AML-193 (cell line): Measurements from ENCODE around the gene ARMH2.
A peak's percentile ranks its signal among the peaks of the same experiment; 100 is the strongest.
"Not testable (repeated sequence)": the region's sequence is repeated elsewhere in the genome, so short reads cannot be mapped to it uniquely, and the experiment has no call there.

Experiments used
- DNase-seq, 2 experiments: peaks; one replicate each; lab custom pipeline; 2025; lab: John Stamatoyannopoulos, UW

Gene ARMH2

DNA sequence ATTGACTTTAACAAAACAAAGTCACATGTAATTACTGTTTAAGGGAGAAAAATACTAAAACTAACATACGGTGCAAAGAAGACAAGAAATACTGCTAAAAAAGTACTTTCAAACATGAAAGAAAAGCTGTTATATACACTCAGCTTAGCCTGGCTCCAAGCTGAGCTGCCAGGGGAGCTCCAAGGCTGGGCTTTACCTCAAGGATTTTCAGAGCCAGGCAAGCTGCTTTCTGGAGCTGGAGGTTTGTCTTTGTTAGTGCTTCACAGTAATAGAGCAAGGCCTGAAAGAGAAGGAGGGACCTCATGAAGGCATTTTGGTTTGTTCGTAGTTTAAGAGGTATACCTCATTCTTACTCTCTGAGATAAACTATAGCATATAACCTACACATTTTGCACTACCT, 19.6 kb upstream of the ARMH2 start:
- no peak for DNase-seq

DNA sequence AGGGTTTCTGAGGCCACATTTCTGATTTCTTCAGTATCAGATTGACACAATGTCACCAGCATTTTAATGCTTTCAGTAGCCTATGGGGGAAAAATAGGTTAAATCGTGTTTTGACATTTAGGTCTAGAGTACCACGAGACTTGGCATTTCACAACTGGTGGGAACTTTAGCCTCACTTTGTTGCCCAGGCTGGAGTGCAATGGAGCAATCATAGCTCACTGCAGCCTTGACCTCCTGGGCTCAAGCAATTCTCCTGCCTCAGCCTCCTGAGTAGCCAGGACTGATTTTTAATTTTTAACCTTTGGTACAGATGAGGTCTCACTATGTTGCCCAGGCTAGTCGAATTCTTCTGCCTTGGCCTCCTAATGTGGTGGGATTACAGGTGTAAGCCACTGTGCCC, 11.0 kb upstream of the ARMH2 start:
- DNase-seq: no peak

GRCh38 chr6:24807584-24807983, 8.9 kb upstream of the ARMH2 start:
- DNase-seq: no peak

DNA sequence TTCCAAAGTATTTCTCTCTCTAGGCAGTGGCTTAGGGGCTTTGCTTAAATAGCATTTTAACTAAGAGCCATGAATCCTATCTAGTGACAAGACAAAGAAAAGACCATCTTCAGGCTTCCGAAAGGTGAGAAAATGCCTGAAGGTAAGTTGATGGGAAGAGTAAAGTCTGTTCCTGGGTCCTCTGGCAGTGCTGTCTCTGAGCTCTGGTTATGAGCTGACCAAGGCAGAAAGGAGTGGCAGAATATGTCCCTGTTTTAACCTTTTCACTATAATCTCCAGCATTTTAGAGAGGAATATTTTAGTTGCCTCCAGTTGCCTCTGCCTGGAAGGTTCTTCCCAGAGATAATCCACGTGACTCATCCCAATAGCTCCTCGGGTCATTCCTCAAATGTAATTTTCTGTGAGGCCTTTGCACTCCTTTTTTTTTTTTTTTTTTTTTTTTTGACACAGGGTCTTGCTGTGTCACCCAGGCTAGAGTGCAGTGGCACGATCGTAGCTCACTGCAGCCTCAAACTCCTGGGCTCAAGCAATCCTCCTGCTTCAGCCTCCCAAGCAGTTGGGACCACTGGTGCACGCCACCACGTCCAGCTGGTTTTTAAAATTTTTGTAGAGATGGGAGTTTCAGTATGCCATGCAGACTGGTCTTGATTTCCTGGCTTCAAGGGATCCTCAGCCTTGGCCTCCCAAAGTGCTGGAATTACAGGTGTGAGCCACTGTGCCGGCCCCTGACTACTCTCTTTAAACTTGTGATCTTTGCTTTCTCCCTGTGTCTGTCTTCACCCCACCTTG, 3.7 kb upstream of the ARMH2 start:
- no peak for DNase-seq

- DNase-seq: no peak
These were observed 811 bp upstream of the ARMH2 start for GRCh38 chr6:24799541-24799915.

DNA sequence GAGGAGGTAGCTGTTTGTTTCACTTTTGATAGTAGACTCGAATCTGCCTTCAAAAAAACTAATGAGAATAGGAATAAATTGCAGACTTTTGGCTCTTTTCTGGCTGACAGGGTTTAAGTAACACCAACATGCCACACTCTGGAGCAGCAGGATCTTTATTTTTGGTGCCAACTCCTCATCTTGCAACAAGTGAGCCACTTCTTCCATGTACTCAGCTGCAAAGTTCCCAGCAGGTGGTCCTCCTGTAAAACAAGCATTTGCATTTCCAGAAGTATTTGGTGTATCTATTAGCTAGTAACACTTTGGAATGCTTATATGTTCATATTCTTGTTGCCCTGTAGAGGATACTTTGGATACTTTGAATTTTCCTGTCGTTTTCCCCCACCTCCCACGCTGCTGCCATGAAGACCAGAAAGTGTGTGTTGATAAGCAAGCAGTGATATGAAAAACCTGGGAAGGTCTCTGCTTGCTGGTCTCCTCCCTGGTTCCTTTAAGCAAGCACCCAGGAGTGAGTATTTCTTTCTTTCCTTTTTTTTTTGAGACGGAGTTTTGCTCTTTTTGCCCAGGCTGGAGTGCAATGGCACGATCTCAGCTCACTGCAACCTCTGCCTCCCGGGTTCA, 1.0 kb downstream of the ARMH2 start:
- DNase-seq: no peak

GRCh38 chr6:24796616-24797290, 2.0 kb downstream of the ARMH2 start:
- no peak for DNase-seq

GRCh38 chr6:24795106-24795505, 3.6 kb downstream of the ARMH2 start:
- no peak for DNase-seq

DNA sequence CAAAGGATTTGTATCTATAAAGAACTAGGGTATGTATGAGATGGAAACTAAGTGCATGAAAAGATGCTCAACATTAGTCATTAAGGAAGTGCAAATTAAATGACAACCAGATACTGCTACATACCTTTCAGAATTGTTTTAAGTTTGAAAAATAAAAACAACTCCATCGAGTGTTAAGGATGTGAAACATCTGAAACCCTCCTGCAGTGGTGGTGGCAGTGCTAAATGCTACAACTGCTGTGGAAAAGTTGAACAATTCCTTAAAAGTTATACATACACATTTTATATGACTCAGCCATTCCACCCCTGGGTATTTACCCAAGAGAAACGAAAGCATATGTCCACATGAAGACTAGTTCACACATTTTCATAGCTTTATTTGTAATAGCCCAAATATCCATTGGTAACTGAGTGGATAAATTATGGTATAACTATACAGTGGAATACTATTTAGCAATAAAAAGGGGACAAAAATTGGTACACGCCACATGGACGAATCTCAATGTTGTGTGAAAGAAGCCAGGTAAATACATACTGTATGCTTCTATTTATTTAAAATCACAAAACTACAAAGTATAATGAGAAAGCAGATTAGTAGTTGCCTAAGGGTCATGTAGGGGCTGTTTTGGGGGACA, 10.6 kb downstream of the ARMH2 start:
- no peak for DNase-seq

- DNase-seq: no peak
These were observed 18.5 kb downstream of the ARMH2 start for GRCh38 chr6:24780206-24780605.

DNA sequence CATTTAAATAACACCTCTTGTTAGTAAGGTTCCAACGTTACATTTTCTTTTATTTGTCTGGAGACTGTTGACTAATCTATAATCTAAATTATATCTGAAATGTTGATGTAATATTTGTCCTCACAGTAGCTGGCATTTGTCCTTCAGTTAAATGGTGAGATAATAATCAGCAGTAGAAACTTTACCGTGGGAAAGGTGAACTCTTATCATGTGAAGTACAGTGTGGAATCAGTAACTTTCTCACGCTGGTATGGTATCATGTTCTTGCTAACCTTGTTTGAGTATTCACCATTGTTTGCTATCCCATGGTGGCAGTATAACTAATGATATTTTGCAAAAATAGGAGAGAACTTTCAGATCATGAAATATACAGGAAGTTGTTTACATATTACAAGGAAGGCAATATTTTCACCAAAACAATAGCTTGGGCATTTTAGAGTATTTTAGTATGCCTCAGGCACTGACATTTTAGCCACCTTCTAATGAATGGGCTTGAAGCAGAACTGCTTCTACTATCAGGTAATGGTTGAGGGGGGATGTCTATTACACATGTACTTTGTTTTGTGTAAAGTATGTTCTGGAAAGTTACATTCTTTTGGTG, 19.2 kb downstream of the ARMH2 start:
- no peak for DNase-seq

DNA sequence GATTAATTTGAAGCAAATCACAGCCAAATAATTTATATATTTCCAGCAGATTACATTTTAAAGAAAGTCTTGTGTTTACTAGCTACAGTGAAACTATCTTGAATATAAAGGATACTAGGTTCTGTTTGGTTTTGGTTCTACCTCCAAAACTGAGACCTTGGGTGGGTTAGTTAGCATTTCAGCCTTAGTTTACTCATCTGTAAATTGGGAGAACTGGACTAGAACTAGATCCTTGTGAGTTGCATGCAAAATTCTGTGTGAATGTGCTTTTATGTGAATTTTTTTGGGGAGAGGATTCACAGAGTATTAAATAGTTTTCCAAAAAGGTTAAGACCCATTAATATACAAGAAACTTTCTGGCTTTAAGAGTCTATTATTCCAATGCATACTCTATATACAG, 19.8 kb downstream of the ARMH2 start:
- no peak for DNase-seq

- no peak for DNase-seq
These were observed 20.6 kb downstream of the ARMH2 start for GRCh38 chr6:24778121-24778520.

- DNase-seq: no peak
These were observed 21.5 kb downstream of the ARMH2 start for GRCh38 chr6:24777227-24777626.

GRCh38 chr6:24775520-24776058, 23.1 kb downstream of the ARMH2 start:
- no peak for DNase-seq

GRCh38 chr6:24774696-24775519, 23.8 kb downstream of the ARMH2 start, which contains the start of gene GMNN:
GMNN (plus strand) TSS chr6:24774937; CDS start chr6:24777247, 2,310 bp downstream.
- DNase-seq: peak; percentile 99

GRCh38 chr6:24768361-24768760, 30.4 kb downstream of the ARMH2 start:
- no peak for DNase-seq

DNA sequence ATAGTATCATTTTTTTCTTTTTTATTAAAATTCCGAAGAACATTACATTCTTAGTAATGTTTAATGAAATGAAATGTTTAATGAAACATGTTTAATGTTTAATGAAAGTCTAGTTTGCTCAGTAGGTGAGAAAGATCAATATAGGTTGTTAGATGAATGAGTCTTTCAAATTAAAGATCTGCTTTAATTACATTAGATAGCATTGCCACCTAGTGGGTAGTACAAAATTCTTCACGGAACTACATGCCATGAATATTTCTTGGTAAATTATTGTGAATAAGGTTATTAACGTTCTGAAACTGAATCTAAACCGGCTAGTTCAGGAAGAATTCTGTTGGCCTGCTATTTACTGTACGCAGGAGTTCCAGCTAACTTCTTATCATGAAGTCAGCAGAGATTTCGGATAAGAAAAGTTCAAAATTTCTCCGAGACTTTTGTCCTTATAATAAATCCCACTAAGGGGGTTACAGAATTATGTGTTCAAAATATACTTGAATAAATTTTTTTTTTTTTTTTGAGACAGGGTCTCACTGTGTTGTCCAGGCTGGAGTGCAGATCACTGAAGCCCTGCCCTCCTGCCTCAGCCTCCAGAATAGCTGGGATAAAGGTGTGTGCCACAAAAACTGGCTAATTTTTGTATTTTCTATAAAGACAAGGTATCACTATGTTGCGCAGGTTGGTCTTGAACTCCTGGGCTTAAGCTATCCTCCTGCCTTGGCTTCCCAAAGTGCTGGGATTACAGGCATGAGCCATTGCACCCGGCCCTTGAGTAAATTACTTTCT, 31.8 kb downstream of the ARMH2 start:
- peak; percentile 89 to 91 for DNase-seq

DNA sequence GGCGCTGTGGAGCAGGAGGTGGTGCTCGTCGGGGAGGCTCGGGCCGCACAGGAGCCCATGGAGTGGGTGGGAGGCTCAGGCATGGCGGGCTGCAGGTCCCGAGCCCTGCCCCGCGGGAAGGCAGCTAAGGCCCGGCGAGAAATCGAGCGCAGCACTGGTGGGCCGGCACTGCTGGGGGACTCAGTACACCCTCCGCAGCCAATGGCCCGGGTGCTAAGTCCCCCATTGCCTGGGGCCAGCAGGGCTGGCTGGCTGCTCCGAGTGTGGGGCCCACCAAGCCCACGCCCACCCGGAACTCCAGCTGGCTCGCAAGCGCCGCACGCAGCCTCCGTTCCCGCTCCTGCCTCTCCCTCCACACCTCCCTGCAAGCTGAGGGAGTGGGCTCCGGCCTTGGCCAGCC, 32.7 kb downstream of the ARMH2 start:
- DNase-seq: not testable (repeated sequence)
